ENCODE data around the gene COA5. TPM values are rescaled to one million over a fixed set of nuclear protein-coding genes. Genes with fewer than 3 reads are reported as not detected.

COA5 gene
- total RNA-seq, 3 donors from 2014 or later: 35.4 to 50.8 (median 45.6) TPM

DNA sequence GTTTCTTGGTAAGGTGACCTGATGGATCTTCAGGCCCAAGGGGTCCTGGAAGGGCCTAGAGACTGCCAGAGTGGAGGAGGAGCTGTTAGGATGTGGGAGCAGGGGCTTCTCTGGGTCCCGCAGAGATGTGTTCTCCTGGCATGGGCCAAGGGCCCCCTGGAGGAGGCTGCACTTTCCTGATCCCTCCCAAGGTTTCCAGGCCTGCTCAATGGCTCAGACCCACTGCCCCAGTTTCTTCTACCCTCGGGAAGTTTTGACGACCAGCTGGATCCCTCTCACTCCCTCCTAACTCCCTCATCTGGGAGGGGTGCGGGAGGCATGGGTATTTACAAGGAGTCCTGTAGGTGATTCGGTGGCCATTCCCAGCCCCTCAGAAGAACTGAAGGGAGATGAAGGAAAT lies 36.1 kb downstream of the COA5 start:
- no peak for DNase-seq (ENCODE audit: low spot score in 2 of 2)
- Histone ChIP-seq H3K4me1 (no peaks in the 10 kb centered on the region), H3K27me3 (no peaks in the 10 kb centered on the region), H3K9me3 (no peaks in the 10 kb centered on the region), H3K27ac (no peak overlapping the region), H3K4me3 (no peak overlapping the region), H3K36me3 (no peaks in the 10 kb centered on the region)
- intact Hi-C loops (cut with DNase I; ENCODE audit: low total_unique reads): no loop called here
- TF ChIP-seq, protein P1, sequence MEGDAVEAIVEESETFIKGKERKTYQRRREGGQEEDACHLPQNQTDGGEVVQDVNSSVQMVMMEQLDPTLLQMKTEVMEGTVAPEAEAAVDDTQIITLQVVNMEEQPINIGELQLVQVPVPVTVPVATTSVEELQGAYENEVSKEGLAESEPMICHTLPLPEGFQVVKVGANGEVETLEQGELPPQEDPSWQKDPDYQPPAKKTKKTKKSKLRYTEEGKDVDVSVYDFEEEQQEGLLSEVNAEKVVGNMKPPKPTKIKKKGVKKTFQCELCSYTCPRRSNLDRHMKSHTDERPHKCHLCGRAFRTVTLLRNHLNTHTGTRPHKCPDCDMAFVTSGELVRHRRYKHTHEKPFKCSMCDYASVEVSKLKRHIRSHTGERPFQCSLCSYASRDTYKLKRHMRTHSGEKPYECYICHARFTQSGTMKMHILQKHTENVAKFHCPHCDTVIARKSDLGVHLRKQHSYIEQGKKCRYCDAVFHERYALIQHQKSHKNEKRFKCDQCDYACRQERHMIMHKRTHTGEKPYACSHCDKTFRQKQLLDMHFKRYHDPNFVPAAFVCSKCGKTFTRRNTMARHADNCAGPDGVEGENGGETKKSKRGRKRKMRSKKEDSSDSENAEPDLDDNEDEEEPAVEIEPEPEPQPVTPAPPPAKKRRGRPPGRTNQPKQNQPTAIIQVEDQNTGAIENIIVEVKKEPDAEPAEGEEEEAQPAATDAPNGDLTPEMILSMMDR (IDR thresholded peaks at IDR 0.05): no peak
- TF ChIP-seq POLR2A (IDR thresholded peaks at IDR 0.05) (no peak), POLR2AphosphoS5 (IDR thresholded peaks at IDR 0.05) (no peak)

DNA sequence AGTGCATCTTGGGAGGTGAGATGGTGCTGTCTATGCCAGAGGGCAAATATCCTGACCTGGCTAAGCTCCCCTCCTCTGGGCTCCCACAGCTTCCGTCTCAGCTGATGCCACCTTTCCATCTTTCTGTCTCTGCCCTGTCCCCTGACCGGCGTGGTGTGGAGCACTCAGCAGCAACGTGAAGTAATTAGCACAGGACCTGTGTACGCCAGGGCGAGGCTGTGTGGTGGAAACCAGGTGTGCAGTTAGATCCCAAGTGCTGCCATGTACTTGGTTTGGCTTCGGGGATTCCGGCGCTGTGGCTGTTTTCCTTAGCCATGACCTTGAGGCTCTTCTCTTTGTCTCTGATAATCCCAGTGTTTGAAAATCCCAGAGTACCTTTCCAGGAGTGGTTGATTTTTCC lies 36.5 kb downstream of the COA5 start:
- intact Hi-C loops (cut with DNase I; ENCODE audit: low total_unique reads): no loop called here
- H3K9me3 ChIP-seq: no peaks in the 10 kb centered on the region
- DNase-seq (ENCODE audit: low spot score in 2 of 2): no peak

DNA sequence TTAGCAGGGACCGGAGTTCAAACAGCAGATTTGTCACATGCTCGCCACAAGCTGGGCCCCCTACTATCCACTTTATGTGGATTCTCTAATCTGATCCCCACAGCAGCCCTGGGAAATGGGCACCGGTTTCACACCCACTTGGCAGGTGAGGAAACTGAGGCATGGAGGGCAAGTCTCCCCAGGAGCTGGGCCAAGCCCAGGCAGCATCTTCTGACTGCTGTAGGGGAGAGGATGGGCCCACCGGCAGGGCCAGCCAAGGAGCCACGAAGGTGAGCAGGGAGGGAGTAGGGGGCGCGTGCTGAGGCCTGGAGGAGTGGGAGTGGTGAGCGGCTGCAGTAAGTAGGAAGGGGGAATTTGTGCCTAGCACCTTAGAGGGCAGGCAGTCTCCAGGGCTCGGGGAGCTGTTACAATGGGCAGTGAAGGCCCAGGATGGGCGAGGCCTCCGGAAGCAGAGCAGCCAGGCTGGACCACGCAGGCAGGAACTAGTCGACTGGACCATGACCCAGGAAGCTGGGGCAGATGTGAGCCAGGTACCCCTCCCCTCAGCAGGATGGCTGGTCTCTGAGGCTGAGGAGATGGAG lies 37.1 kb downstream of the COA5 start:
- no peak for DNase-seq (ENCODE audit: low spot score in 2 of 2)
- TF ChIP-seq POLR2AphosphoS5 (IDR thresholded peaks at IDR 0.05) (no peak), POLR2A (IDR thresholded peaks at IDR 0.05) (no peak)
- TF ChIP-seq, protein P1 (IDR thresholded peaks at IDR 0.05): no peak
- H3K9me3 ChIP-seq: no peaks in the 10 kb centered on the region
- no peaks in the 10 kb centered on the region for H3K36me3 ChIP-seq
- H3K4me3 ChIP-seq: no peak overlapping the region
- no peak overlapping the region for H3K27ac ChIP-seq
- H3K27me3 ChIP-seq: no peaks in the 10 kb centered on the region
- intact Hi-C loops (cut with DNase I; ENCODE audit: low total_unique reads): no loop called here
- no peaks in the 10 kb centered on the region for H3K4me1 ChIP-seq

More for the DNA sequence above, 36.5 kb downstream of the COA5 start:
- no peaks in the 10 kb centered on the region for H3K4me1 ChIP-seq
- H3K4me3 ChIP-seq: no peak overlapping the region
- TF ChIP-seq POLR2A (IDR thresholded peaks at IDR 0.05): no peak
- TF ChIP-seq, protein P1 (IDR thresholded peaks at IDR 0.05): no peak
- TF ChIP-seq POLR2AphosphoS5 (IDR thresholded peaks at IDR 0.05): no peak
- no peak overlapping the region for H3K27ac ChIP-seq
- no peaks in the 10 kb centered on the region for H3K36me3 ChIP-seq
- H3K27me3 ChIP-seq: no peaks in the 10 kb centered on the region

DNA sequence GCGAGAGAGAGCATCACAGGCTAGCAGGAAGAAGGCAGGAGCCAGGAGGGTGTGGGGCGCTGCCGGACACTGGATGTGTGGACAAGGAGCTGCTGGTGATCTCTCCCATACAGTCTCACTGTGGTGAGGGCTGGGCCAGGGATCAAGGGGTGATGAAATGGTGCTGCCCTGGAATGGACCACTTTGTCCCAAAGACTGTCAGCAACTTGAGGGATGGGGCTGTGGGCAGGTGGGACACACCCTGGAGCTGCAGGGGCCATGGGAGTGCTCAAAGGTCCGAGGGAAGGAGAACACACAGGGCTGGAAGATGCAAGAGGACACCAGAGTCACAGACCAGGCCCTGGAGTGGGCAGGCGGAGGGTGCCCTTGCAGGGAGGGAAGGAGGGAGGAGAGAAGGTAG lies 38.0 kb downstream of the COA5 start:
- Histone ChIP-seq H3K4me3 (no peak overlapping the region), H3K36me3 (peaks cover 3% of the 10 kb centered on the region), H3K27me3 (no peaks in the 10 kb centered on the region), H3K27ac (no peak overlapping the region), H3K9me3 (no peaks in the 10 kb centered on the region), H3K4me1 (no peaks in the 10 kb centered on the region)
- DNase-seq (ENCODE audit: low spot score in 2 of 2): no peak
- TF ChIP-seq POLR2A (IDR thresholded peaks at IDR 0.05): no peak
- TF ChIP-seq, protein P1 (IDR thresholded peaks at IDR 0.05): no peak
- TF ChIP-seq POLR2AphosphoS5 (IDR thresholded peaks at IDR 0.05): no peak
- intact Hi-C loops (cut with DNase I; ENCODE audit: low total_unique reads): no loop called here

DNA sequence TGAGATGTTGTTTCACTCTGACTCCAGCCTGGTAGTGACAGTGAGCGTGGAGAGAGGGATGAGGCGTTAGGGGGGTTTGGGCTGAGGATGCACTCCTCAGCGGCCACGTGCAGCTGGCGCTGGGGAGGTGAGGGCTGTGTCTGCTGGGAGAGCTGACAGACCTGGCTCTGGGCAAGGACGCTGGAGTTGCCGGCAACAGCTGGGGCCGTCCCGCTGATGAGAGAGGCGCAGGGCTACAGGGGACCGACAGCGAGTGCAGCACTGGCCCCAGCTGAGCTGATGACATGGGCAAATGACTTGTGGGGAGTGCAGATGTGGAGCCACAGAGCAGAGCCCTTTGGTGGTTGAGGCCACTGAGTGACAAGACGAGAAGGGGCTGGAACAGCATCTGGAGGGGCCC lies 38.4 kb downstream of the COA5 start:
- Histone ChIP-seq H3K36me3 (peaks cover 6% of the 10 kb centered on the region), H3K9me3 (no peaks in the 10 kb centered on the region), H3K4me1 (no peaks in the 10 kb centered on the region), H3K27me3 (no peaks in the 10 kb centered on the region), H3K27ac (no peak overlapping the region), H3K4me3 (no peak overlapping the region)
- no peak for TF ChIP-seq POLR2A (IDR thresholded peaks at IDR 0.05)
- TF ChIP-seq, protein P1 (IDR thresholded peaks at IDR 0.05): no peak
- no peak for TF ChIP-seq POLR2AphosphoS5 (IDR thresholded peaks at IDR 0.05)
- intact Hi-C loops (cut with DNase I; ENCODE audit: low total_unique reads): no loop called here
- no peak for DNase-seq (ENCODE audit: low spot score in 2 of 2)
